ENCODE measurements around the gene EYS.

GRCh38 chr6:65045801-65046200 is 661.2 kb downstream of the EYS start:
- TF ChIP-seq POLR2AphosphoS5 (IDR thresholded peaks at IDR 0.05; ENCODE audit: borderline replicate concordance, low read depth, low read length) (no peak), EZH2 (IDR thresholded peaks at IDR 0.05) (no peak), FOXP2 (optimal IDR thresholded peaks at IDR 0.05; ENCODE audit: control extremely low read depth, extremely low read length, insufficient read depth) (no peak)

Data from SK-N-MC (cell line).